Measurements from ENCODE around the gene IMPDH1. TPM values are rescaled to one million over a fixed set of nuclear protein-coding genes. Genes with fewer than 3 reads are reported as not detected.
A peak's percentile ranks its signal among the peaks of the same experiment; 100 is the strongest.

Gene IMPDH1
- total and polyA plus RNA-seq, 9 donors, result 16.5 to 29.9 (median 22.6) TPM

DNA sequence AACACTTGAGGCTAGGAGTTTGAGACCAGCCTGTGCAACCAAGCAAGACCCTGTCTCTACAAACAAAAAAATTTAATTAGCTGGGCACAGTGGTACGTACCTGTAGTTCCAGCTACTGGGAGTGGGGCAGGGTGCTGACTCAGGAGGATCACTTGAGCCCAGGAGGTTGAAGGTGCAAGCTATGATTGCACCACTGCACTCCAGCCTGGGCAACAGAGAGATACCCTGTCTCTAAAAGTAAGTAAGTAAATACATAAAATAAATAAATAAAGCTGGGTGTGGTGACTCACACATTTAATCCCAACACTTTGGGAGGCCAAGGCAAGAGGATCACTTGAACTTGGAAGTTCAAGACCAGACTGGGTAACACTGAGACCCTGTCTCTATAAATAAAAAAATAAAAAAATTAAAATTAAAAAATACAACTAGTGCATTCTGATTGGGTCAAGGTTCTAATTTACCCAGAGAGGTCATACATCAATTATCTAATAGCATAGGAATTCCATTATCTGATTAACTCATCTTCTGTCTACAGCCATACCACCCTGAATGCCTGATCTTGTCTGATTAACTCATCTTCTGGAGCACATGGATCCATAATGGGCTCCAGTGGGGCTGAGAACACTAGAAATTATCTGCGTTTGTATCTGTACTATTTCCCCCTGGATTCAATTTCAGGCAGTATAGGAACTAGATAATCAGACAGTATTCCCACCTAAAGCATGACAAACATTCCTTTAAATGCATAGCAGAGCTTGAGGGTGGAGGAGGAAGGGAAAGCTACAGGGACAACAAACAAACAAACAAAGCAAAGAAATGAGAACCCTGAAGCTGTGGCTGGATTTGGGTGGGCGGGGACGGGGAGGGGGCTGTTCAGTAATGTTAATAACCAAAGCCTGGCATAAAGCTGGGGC is 24.9 kb upstream of the IMPDH1 start:
- Histone ChIP-seq H3K4me1 (ENCODE audit: control insufficient read depth, insufficient read depth, low read length) (peaks cover 5% of the 10 kb centered on the region), H3K9me3 (replicated peaks; ENCODE audit: control insufficient read depth, low read depth, low read length) (no peaks in the 10 kb centered on the region), H3K4me3 (ENCODE audit: low read length) (no peak overlapping the region), H3K36me3 (ENCODE audit: control insufficient read depth, insufficient read depth, low read length) (no peaks in the 10 kb centered on the region), H3K27me3 (ENCODE audit: control insufficient read depth, insufficient read depth, low read length) (peaks cover 6% of the 10 kb centered on the region), H3K27ac (ENCODE audit: low read length) (no peak overlapping the region)
- WGBS (ENCODE audit: insufficient coverage), result no CpG with 5 or more reads among the region's 4 CpGs
- DNase-seq, result no peak

DNA sequence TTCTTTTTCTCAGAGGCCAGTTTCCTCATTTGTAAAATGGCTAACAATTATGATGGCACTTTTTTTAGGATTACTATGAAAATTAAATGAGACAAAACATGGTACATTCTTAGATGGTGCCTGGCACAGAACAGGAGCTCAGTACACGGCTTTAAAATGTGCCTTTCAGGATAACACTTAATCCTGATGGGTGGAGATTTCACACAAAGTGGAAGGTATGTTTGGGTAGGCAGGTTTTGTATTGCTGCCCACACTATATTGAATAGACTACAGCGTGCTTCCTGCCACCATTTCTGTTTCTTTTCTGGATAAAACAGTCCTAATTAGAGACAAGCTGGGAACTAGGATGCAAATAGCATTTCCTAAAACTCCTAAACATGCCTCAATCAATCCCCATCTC is 22.0 kb upstream of the IMPDH1 start:
- no peaks in the 10 kb centered on the region for H3K9me3 ChIP-seq (replicated peaks; ENCODE audit: control insufficient read depth, low read depth, low read length)
- H3K4me3 ChIP-seq (ENCODE audit: low read length), result no peak overlapping the region
- H3K4me1 ChIP-seq (ENCODE audit: control insufficient read depth, insufficient read depth, low read length), result peaks cover 5% of the 10 kb centered on the region
- WGBS (ENCODE audit: insufficient coverage), result no CpG with 5 or more reads among the region's 2 CpGs
- no peaks in the 10 kb centered on the region for H3K36me3 ChIP-seq (ENCODE audit: control insufficient read depth, insufficient read depth, low read length)
- H3K27me3 ChIP-seq (ENCODE audit: control insufficient read depth, insufficient read depth, low read length), result peaks cover 4% of the 10 kb centered on the region
- DNase-seq, result no peak
- no peak overlapping the region for H3K27ac ChIP-seq (ENCODE audit: low read length)

DNA sequence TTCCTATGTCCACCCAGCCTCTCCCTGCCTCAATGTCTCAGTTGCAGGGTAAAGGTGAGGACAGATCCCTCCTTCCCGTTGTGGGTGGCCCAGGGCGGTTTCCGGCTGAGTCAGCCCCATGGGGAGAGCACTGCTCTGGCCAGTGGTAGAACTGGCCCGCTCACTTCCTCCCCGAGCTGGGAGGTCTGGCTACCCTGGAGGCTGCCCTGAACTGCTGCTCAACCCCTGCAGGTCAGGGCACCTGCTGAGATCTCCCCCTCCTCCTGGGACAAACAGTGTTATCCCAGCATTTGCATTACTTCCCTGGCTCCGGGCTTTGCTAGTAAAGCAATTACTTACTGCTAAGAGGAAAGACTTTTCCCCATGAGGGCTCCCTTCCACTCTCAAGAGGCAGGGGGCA is 21.4 kb upstream of the IMPDH1 start:
- H3K27me3 ChIP-seq (ENCODE audit: control insufficient read depth, insufficient read depth, low read length), result peaks cover 4% of the 10 kb centered on the region
- no peaks in the 10 kb centered on the region for H3K36me3 ChIP-seq (ENCODE audit: control insufficient read depth, insufficient read depth, low read length)
- WGBS (ENCODE audit: insufficient coverage), result 23% methylated on average over 5 of the region's 6 CpGs
- H3K9me3 ChIP-seq (replicated peaks; ENCODE audit: control insufficient read depth, low read depth, low read length), result no peaks in the 10 kb centered on the region
- no peak overlapping the region for H3K4me3 ChIP-seq (ENCODE audit: low read length)
- no peak overlapping the region for H3K27ac ChIP-seq (ENCODE audit: low read length)
- peaks cover 5% of the 10 kb centered on the region for H3K4me1 ChIP-seq (ENCODE audit: control insufficient read depth, insufficient read depth, low read length)
- no peak for DNase-seq

DNA sequence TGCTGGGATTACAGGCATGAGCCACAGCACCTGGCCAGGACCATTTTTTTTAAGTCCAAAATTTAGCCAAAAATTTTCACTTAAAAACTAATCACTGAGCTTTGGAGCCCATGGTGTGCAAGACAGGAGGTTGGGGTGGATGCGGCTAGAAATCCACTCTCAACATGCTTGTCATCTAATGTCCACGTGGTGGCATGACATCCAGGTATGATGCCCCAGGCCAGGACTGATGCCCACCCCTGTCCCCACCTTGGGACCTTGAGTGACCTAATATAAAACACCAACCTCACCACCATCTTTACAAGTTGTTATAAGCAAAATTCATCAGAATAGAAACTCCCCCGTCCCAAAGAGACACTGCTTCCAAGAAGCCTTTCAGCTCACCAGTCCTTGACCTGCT is 20.4 kb upstream of the IMPDH1 start:
- no peak for DNase-seq
- no peaks in the 10 kb centered on the region for H3K9me3 ChIP-seq (replicated peaks; ENCODE audit: control insufficient read depth, low read depth, low read length)
- no peak overlapping the region for H3K4me3 ChIP-seq (ENCODE audit: low read length)
- peaks cover 5% of the 10 kb centered on the region for H3K4me1 ChIP-seq (ENCODE audit: control insufficient read depth, insufficient read depth, low read length)
- no peak overlapping the region for H3K27ac ChIP-seq (ENCODE audit: low read length)
- no peaks in the 10 kb centered on the region for H3K36me3 ChIP-seq (ENCODE audit: control insufficient read depth, insufficient read depth, low read length)
- H3K27me3 ChIP-seq (ENCODE audit: control insufficient read depth, insufficient read depth, low read length), result peaks cover 4% of the 10 kb centered on the region
- WGBS (ENCODE audit: insufficient coverage), result no CpG with 5 or more reads among the region's 3 CpGs

DNA sequence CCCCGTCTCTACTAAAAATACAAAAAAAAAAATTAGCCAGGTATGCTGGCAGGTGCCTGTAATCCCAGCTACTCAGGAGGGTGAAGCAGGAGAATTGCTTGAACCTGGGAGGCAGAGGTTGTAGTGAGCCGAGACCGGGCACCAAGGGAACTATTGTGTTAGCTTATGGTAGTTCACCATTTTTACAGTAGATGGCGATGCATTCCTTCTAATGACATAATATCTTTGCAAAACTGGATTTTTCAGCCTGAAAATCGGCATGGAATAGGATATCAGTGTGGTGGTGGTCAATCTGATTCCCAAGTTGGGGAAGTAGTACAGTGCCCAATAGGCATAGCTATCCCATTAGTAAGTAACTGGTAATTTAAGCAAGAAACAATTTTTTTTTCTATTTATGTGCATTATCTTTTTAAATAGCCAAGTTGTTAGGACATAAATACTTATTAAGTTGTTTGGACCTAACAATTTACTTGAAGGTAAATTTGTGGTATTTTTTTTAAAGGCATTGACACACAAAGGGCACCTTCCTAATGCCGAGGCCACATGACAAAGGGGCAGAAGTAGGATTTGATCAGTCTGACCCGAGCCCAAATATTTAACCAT is 17.6 kb upstream of the IMPDH1 start:
- no CpG with 5 or more reads among the region's 7 CpGs for WGBS (ENCODE audit: insufficient coverage)
- H3K4me1 ChIP-seq (ENCODE audit: control insufficient read depth, insufficient read depth, low read length), result peaks cover 15% of the 10 kb centered on the region
- peaks cover 4% of the 10 kb centered on the region for H3K27me3 ChIP-seq (ENCODE audit: control insufficient read depth, insufficient read depth, low read length)
- H3K27ac ChIP-seq (ENCODE audit: low read length), result no peak overlapping the region
- H3K4me3 ChIP-seq (ENCODE audit: low read length), result no peak overlapping the region
- no peaks in the 10 kb centered on the region for H3K36me3 ChIP-seq (ENCODE audit: control insufficient read depth, insufficient read depth, low read length)
- no peaks in the 10 kb centered on the region for H3K9me3 ChIP-seq (replicated peaks; ENCODE audit: control insufficient read depth, low read depth, low read length)
- peak; percentile 77 for DNase-seq

DNA sequence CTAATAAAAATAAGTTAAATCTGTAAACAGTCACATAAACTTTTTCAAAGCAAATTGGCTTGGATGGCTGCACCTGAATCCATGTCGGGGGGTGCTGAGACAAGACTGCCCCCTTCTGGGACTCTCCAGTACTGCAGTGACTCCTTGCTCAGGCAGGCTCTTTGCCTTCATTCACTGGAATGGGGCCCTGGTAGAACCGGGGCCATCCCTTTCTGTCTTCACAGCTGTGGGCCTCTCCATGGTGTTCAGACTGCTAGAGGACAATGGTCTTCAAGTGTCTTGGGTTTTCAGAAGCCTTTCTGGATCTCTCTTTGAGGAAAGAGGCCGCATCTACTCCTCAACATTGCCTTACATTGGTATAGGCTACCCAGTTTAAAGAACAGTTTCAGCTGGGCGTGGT is 16.1 kb upstream of the IMPDH1 start:
- Histone ChIP-seq H3K4me3 (ENCODE audit: low read length) (no peak overlapping the region), H3K27ac (ENCODE audit: low read length) (no peak overlapping the region), H3K27me3 (ENCODE audit: control insufficient read depth, insufficient read depth, low read length) (no peaks in the 10 kb centered on the region), H3K9me3 (replicated peaks; ENCODE audit: control insufficient read depth, low read depth, low read length) (no peaks in the 10 kb centered on the region), H3K4me1 (ENCODE audit: control insufficient read depth, insufficient read depth, low read length) (peaks cover 10% of the 10 kb centered on the region), H3K36me3 (ENCODE audit: control insufficient read depth, insufficient read depth, low read length) (no peaks in the 10 kb centered on the region)
- WGBS (ENCODE audit: insufficient coverage), result 28% methylated on average over 3 of the region's 4 CpGs
- peak; percentile 46 for DNase-seq

DNA sequence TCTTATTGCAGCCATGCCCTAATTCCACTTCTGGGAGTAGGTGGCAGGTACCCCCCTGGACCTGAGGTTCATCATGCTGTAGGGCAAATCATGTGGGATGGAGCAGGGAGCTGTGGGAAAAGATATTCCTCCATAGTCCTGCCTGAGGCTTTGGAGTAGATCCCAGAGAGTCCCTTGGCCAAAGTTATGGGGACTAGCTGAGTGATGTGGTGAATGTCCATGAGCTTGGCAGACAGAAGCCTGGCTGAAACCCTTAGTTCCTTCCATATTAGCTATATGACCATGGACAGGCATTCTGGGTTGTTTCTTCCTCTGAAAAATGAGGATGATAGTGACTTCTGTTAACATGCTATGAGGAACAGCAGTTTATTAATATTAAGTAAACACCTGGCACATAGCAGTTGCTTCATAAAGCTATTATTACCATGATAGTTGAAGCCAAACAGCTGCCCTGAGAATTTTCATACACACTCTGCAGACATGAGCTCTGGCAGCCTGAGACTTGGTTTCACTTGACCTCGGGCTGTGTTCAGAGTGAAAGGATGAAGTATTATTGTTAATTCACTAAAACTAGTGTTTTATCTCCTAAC is 15.0 kb upstream of the IMPDH1 start:
- DNase-seq, result no peak
- H3K4me3 ChIP-seq (ENCODE audit: low read length), result no peak overlapping the region
- H3K27ac ChIP-seq (ENCODE audit: low read length), result peak overlapping the region; percentile 59
- no peaks in the 10 kb centered on the region for H3K27me3 ChIP-seq (ENCODE audit: control insufficient read depth, insufficient read depth, low read length)
- no peaks in the 10 kb centered on the region for H3K36me3 ChIP-seq (ENCODE audit: control insufficient read depth, insufficient read depth, low read length)
- peaks cover 10% of the 10 kb centered on the region for H3K4me1 ChIP-seq (ENCODE audit: control insufficient read depth, insufficient read depth, low read length)
- no peaks in the 10 kb centered on the region for H3K9me3 ChIP-seq (replicated peaks; ENCODE audit: control insufficient read depth, low read depth, low read length)
- WGBS (ENCODE audit: insufficient coverage), result no CpG with 5 or more reads among the region's 1 CpG

DNA sequence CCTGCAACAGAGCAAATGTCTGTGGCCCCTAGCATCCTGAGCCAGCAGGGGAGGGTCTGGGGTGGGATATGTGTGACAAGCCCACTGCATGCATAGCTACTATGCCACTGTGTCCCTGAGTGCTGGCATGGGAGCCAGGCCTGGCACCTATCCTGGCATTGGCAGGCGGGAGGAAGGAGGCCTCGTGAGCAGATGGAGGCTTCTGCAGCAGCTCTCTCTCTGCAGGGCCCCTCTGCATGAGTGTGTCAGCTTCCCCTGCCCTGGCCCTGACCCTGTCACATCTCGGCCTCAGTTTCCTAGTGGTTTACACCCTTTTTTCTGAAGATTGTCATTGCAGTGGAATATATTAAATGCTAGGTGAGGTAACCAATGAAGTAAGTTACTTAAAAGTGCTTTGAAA is 13.1 kb upstream of the IMPDH1 start:
- no peak for DNase-seq
- Histone ChIP-seq H3K27ac (ENCODE audit: low read length) (no peak overlapping the region), H3K4me1 (ENCODE audit: control insufficient read depth, insufficient read depth, low read length) (peaks cover 10% of the 10 kb centered on the region), H3K27me3 (ENCODE audit: control insufficient read depth, insufficient read depth, low read length) (no peaks in the 10 kb centered on the region), H3K36me3 (ENCODE audit: control insufficient read depth, insufficient read depth, low read length) (no peaks in the 10 kb centered on the region), H3K9me3 (replicated peaks; ENCODE audit: control insufficient read depth, low read depth, low read length) (no peaks in the 10 kb centered on the region), H3K4me3 (ENCODE audit: low read length) (no peak overlapping the region)
- WGBS (ENCODE audit: insufficient coverage), result 76% methylated on average over 2 of the region's 3 CpGs

DNA sequence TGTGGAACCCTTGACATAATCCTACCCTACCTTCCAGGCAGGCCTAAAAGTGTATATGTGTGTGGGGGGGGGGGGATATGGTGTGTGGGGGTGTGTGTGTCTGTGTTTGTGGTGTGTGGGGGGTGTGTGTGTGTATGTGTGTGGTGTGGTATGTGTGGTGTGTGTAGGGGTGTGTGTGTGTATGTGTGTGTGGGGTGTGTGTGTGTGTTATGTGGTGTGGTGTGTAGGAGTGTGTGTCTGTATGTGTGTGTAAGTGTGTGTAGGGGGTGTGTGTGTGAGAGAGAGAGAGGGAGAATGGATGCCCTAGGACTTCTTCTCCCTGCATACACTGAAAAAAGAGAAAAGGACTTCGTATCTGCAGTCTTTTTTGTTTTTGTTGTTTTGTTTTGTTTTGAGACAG is 12.3 kb upstream of the IMPDH1 start:
- Histone ChIP-seq H3K4me3 (ENCODE audit: low read length) (no peak overlapping the region), H3K36me3 (ENCODE audit: control insufficient read depth, insufficient read depth, low read length) (no peaks in the 10 kb centered on the region), H3K4me1 (ENCODE audit: control insufficient read depth, insufficient read depth, low read length) (peaks cover 10% of the 10 kb centered on the region), H3K27me3 (ENCODE audit: control insufficient read depth, insufficient read depth, low read length) (no peaks in the 10 kb centered on the region), H3K9me3 (replicated peaks; ENCODE audit: control insufficient read depth, low read depth, low read length) (no peaks in the 10 kb centered on the region), H3K27ac (ENCODE audit: low read length) (no peak overlapping the region)
- WGBS (ENCODE audit: insufficient coverage), result no CpG with 5 or more reads among the region's 1 CpG
- no peak for DNase-seq

DNA sequence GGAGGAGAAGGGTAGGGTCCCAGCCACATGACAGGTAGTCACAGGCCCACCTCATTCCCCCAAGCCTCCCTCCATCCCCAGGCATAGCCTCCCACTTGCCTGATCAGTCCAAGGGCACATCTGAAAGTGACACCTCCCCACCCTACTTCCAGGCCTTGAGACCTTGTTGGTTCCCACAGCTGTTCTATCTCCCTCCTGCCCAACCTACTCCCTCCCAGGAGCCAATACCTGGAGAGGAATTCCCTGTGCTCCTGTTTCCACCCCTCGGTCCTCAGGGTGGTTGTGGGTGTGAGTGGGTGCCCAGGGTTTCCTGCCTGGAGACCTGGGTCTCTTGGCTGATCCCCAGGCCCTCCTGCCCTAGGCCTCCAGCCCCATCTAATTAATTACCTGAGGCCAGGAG is 11.6 kb upstream of the IMPDH1 start:
- H3K36me3 ChIP-seq (ENCODE audit: control insufficient read depth, insufficient read depth, low read length), result no peaks in the 10 kb centered on the region
- H3K4me3 ChIP-seq (ENCODE audit: low read length), result no peak overlapping the region
- H3K4me1 ChIP-seq (ENCODE audit: control insufficient read depth, insufficient read depth, low read length), result peaks cover 10% of the 10 kb centered on the region
- H3K27ac ChIP-seq (ENCODE audit: low read length), result no peak overlapping the region
- H3K27me3 ChIP-seq (ENCODE audit: control insufficient read depth, insufficient read depth, low read length), result no peaks in the 10 kb centered on the region
- H3K9me3 ChIP-seq (replicated peaks; ENCODE audit: control insufficient read depth, low read depth, low read length), result no peaks in the 10 kb centered on the region
- no CpG with 5 or more reads among the region's 1 CpG for WGBS (ENCODE audit: insufficient coverage)
- no peak for DNase-seq
